SW 1271 (cell line): ENCODE results near the gene CEP57L1.
"Not testable (repeated sequence)": the region's sequence is repeated elsewhere in the genome, so short reads cannot be mapped to it uniquely, and the experiment has no call there.

Source experiments
- DNase-seq, 2 experiments: peaks; one replicate each; lab custom pipeline; 2025; lab: John Stamatoyannopoulos, UW

The CEP57L1 gene

DNA sequence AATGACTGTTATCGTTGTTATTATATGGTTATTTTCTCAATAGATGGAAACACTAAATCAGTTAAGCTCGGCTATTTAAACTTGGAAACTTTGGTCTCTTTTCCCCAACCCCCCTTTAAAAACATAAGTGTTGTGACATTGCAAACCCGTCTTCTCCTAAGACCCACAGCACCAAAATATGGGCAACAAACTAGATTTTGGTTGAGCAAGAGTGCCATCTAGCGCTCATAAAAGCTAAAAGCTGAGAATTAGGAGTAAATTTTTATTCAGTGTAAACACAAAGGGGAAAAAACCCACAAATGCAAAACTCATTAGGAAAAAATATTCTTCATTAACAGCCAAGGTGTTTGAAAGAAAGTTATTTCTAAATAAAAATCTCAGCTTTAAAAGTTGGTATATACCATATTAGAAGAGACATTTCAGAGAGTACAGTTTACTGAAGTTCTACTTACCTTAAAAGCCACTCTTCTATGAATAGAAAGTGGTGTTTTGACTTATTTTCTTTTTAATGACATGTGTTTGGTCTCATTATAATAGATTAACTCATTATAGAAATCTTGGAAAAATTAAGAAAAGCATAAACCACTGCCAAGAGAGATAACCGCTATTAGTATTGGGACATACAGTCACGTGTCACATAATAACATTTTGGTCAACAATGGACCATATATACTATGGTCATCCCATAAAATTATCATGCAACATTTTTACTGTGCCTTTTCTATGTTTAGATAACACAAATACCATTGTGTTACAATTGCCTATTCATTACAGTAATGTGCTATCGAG is 21.8 kb upstream of the CEP57L1 start:
- peak; percentile 28 to 39 for DNase-seq

GRCh38 chr6:109074133-109074415 is 21.2 kb upstream of the CEP57L1 start:
- no peak for DNase-seq

- DNase-seq = no peak
These were observed 19.4 kb upstream of the CEP57L1 start for GRCh38 chr6:109075934-109076333.

DNA sequence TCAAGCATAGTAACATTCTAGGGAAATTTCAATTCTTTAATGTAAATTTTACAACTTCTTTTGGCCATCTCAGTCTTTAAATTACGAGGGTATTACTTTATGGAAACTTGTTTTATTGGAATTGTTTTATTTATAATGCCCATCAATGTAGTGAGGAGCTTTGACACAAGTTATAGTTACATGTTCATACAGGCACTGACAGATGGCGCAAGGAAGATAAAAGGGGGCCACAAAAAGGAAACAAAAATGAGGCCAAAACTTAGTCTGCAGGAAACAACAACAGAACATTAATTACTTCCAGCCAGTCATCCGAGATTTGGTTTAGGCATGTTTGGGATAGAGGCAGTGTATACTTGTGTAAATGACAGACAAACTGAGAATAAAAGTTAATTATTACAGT is 18.9 kb upstream of the CEP57L1 start:
- DNase-seq = no peak

DNA sequence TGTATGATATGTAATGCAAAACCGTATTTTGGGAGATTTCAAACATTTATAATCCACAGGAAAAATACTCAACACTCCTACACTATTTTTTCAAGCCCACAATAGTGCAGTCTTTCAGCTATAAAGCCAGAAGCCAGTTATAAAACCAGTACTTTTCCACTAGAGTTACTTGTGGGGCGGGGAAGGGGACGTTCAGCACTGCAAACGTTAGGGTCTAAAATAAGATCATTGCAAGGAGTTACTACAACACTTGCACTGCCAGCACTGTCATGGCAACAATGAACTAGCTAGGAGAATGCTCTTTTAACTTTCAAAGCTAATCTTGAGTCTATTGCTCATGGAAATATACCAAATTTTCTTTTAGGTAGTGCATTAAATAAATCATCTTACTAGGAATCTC is 15.3 kb upstream of the CEP57L1 start:
- DNase-seq = no peak

GRCh38 chr6:109081026-109081425 is 14.3 kb upstream of the CEP57L1 start:
- no peak for DNase-seq

GRCh38 chr6:109081516-109082187 is 13.7 kb upstream of the CEP57L1 start:
- DNase-seq = no peak

DNA sequence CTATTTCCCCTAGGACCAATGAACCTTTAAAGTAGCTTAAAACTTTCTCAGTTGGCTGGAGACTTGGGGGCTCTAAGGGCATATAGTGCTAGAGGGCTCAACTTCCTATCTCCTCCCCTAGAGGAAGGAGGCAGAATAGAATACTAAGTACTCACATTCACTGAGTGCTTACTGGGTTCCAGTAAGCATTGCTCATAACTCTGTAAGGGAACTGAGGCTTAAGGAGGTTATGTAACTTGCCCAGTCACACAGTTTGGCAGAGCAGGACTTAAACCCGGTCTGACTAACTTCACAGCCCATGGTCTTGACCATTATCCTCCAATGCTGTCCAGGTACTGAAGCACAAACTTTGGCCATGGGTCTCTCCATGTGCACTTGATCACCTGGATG is 13.1 kb upstream of the CEP57L1 start:
- no peak for DNase-seq

GRCh38 chr6:109083657-109084056 is 11.7 kb upstream of the CEP57L1 start:
- no peak for DNase-seq

DNA sequence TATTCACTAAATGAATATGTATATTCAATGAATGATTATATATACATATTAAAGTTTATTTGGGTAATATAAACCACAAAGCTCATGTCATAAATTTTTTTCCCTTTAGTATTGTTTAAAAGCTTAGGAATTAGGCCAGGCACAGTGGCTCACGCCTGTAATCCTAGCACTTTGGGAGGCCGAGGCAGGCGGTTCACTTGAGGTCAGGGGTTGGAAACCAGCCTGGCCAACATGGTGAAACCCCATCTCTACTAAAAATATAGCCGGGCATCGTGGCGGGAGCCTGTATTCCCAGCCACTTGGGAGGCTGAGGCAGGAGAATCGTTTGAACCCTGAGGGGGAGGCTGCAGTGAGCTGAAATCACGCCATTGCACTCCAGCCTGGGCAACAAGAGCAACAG is 11.2 kb upstream of the CEP57L1 start:
- DNase-seq = not testable (repeated sequence)

- DNase-seq = no peak
These were observed 7.5 kb upstream of the CEP57L1 start for GRCh38 chr6:109087661-109088264.

DNA sequence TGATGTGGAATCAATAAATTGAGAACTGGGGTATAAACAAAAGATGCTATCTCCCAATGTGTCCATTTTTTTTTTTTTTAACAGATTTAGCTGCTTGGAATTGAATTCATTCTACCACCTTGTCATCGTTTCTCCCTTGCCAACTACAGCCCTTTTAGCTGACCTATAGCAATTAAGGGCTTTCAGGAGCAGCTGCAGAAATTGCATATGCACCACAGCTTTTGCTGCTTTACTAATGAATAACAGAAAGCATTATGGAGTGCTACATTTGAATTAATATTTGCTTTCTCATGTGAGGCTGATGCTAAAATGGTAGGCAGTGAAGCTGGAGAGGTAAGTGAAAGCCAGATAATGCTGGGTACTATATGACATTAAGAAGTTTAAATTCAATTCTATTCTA is 6.3 kb upstream of the CEP57L1 start:
- no peak for DNase-seq

DNA sequence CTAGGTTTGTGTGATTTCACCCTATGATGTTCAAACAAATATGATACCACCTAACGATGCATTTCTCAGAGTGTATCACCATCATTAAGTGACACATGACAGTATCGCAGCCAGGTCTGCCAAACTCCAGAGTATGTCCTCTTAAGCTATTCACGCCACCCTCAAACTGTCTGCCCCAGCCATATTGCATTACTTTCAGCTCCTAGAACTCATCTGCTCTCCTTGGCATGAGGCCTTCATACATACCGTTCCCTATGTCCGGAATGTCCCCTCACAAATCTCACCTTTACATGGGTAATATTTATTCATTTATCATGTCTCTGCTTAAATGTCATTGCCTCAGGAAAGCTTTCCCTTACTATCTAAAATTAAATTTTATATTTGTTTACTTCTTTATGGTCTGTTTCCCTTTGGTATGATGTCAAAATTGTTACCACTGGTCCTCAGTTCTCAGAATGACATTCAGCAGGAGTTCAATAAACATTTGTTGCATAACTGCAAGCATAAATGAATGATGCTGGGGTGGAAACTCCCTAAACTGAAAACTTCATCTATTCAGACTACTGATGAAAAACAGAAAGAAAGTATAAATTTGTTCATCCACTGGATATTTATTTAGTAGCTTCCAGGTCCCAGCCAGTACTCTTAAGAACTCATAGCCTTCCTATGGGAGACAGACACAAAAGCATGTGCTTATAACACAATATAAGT is 3.8 kb upstream of the CEP57L1 start:
- DNase-seq = no peak

DNA sequence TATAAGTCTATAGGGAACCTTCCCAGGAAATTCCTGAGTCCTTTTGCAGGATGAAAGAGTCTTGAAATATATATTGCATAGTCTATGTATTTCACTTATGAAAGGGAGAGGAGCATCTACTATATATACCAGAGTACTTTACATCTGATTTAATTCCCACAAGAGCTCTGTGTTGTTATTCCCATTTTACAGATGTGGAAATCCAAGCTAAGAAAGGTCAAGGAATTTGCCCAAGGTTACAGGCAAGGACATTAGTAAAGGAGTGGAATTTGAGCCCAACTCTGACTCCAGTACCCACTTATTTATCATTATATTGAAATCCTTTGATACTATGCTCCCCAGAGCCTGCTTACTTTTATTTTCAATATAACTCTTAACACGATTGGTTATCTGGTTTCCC is 3.2 kb upstream of the CEP57L1 start:
- DNase-seq = no peak

DNA sequence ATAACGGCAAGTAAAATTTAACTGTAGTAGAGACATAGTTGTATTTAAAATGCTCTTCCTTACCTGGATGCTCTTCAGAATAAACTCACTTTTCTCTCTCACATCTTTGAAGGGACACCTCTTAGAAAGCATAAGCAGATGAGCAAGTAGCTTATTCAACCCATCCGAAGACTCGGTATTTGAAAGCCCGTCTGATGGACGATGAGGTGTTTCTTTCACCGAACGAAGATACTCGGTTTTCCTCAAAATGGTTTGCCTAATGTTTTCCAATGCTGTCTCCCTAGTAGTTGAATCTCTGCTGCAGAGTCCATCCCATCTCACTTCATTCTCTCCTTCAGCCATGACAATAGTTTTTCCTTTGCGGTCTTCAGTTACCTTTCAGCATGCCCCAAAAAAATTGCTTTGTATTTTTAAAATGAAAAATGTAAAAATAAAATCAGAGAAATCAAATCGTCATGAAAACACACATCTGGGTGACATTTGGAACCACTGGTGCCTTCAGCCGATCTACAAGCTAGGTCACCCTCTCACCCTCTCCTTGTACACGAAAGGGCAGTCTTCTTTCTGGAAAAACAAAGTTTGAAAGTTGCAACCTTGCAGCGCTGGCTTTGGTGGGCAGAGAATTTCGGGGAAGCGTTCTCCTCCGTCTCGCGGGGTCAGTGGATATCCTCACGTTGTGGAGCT is 1.4 kb upstream of the CEP57L1 start:
- DNase-seq = peak in 1 of 2 experiments; percentile 24

- peak; percentile 87 to 90 for DNase-seq
These were observed 781 bp upstream of the CEP57L1 start, which contains the start of gene SESN1 for GRCh38 chr6:109094416-109095035. Gene SESN1 (minus strand): TSS chr6:109094846. CDS start chr6:109094073, 773 bp downstream.

DNA sequence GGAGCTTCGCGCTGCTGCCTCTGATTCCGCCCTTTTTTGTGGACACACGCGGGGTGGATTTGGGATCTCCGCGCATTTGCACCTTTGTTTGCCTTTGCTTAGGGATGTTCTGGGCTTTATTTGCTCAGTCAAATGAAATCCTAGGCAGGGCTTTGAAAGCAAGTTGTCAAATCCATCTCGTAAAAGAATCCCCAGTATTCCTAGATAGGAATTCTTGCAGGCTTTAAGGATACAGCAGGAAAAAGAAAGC is 453 bp downstream of the CEP57L1 start:
- no peak for DNase-seq

DNA sequence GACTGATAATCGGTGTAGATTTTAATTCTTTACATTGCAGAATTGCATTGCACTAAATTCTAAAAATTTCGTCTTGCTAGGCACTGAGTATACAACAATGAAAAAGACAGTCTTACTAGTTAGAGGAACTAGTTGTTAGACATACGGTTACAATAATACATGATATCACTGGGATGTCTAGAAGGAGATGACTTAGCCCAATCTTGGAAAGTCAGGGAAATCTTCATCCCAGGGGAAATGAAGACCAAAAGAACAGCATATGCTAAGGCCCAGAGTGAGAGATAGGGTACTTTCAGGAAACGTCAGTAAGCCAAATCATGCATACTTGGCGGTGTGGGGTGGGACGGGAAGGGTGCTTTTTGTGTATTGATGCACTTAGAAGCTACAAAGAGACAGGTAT is 901 bp downstream of the CEP57L1 start:
- DNase-seq = no peak

- no peak for DNase-seq
These were observed 2.4 kb downstream of the CEP57L1 start for GRCh38 chr6:109097661-109098060.

DNA sequence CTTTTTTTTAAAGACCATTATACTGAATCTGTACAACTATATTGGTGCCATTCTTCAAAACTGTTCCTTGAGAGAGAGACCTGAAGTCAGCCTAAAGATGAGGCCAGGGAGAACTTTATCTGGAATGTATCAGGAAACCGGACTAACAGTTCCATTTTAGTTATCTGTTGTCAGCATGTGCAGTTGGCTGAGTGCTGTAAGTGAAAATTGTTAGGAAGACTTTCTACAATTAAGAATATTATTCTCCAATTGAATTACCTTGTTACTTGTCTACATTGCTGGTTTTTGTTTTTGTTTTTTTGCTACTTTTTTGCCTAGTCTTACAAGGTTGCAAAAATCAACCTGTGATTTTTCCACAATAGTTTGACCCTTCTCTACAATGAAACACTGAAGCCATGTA is 7.5 kb downstream of the CEP57L1 start:
- DNase-seq = no peak

DNA sequence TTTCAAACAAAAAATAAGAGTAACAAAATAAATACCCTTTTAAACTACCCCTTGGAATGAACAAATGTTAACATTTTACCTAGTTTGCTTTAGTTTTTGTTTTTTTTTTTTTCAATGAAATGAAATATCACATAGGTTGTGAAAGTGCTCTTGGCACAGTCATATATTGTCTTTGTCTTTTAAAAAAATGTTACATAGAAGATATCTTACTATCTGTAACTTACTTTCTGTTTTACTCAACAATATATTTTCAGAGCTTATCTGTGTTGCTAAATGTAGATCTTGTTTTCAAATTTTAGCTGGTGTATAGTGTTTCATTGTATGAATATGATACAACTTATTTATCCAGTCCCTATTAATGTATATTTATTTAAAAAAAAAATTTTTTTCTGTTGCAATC is 8.6 kb downstream of the CEP57L1 start:
- no peak for DNase-seq

DNA sequence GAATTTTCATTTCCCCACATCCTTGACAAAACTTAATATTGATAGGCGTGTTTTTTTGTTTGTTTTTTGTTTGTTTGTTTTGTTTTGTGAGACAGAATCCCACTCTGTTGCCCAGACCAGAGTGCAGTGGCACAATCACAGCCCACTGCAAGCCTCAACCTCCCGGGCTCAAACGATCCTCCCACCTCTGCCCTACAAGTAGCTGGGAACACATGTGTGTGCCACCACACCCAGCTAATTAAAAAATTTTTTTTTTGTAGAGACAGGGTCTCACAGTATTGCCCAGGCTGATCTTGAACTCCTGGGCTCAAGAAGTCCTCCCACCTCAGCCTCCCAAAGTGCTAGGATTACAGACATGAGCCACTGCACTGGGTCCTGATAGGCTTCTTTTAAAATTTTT is 9.2 kb downstream of the CEP57L1 start:
- DNase-seq = no peak
